ENCODE data around the gene XRRA1. TPM values are rescaled to one million over a fixed set of nuclear protein-coding genes. Genes with fewer than 3 reads are reported as not detected.
"Not testable (repeated sequence)": the region's sequence is repeated elsewhere in the genome, so short reads cannot be mapped to it uniquely, and the experiment has no call there.

XRRA1 gene
- total and polyA plus RNA-seq, 2 of the 4 experiments (the other 2 are of a cell fraction): 5.4 to 6.3 TPM

GRCh38 chr11:74990150-74990549 is 41.3 kb upstream of the XRRA1 start:
- BruUV-seq (replicated peaks); H3K27me3 ChIP-seq (ENCODE audit: control insufficient read depth, insufficient read depth, low read length); H3K18ac ChIP-seq (ENCODE audit: low read depth, low read length); H2AK9ac ChIP-seq (replicated peaks; ENCODE audit: low read depth, low read length, poor library complexity); H3K4me1 ChIP-seq (ENCODE audit: control insufficient read depth, insufficient read depth, low read length); DNase-seq; H3K4me3 ChIP-seq (ENCODE audit: insufficient read depth, low read depth, low read length); ATAC-seq (ENCODE audit: low read depth); H2AK5ac ChIP-seq (ENCODE audit: low read depth, low read length); H3K9ac ChIP-seq (ENCODE audit: low read depth, low read length); H3K36me3 ChIP-seq (ENCODE audit: control insufficient read depth, insufficient read depth, low read length); H4K20me1 ChIP-seq (ENCODE audit: insufficient read depth, low read length); H3K4ac ChIP-seq (ENCODE audit: low read depth, low read length); H2BK20ac ChIP-seq (ENCODE audit: low read depth, low read length); H3K56ac ChIP-seq (ENCODE audit: extremely low read depth, insufficient read depth, low read length); H2BK120ac ChIP-seq (ENCODE audit: low read depth, low read length); H3K23ac ChIP-seq (ENCODE audit: low read depth, low read length); dilution Hi-C loops (cut with HindIII; ENCODE audit: low sequenced_read_pairs, unreplicated experiment); in situ Hi-C loops (cut with MboI; ENCODE audit: low sequenced_read_pairs); H2AFZ ChIP-seq (replicated peaks; ENCODE audit: low read length, poor library complexity); intact Hi-C loops (cut with micrococcal nuclease); H2BK15ac ChIP-seq (ENCODE audit: low read depth, low read length); H3K27ac ChIP-seq (ENCODE audit: insufficient read depth, low read length); H3K9me1 ChIP-seq (ENCODE audit: insufficient read depth, low read length); H4K91ac ChIP-seq (ENCODE audit: insufficient read depth, low read depth, low read length); H2BK5ac ChIP-seq (ENCODE audit: low read depth, low read length, poor library complexity, severe bottlenecking); H3K14ac ChIP-seq (replicated peaks; ENCODE audit: low read depth, low read length); H4K5ac ChIP-seq (ENCODE audit: low read depth, low read length); H3K4me2 ChIP-seq (ENCODE audit: low read depth, low read length); H4K8ac ChIP-seq (ENCODE audit: low read depth in 2 of 2, low read length in 2 of 2); H3K9me3 ChIP-seq (ENCODE audit: control insufficient read depth, insufficient read depth, low read length); CTCF ChIA-PET: not testable (repeated sequence)
- POLR2A ChIA-PET (ENCODE audit: unreplicated experiment): interaction anchor here (0.7 kb wide), 1 partner anchor 868 kb away, joined by 9 read pairs; no protein-coding TSS in a partner anchor
- H3K79me1 ChIP-seq (ENCODE audit: low read depth in 1 of 2, low read length in 2 of 2): peaks cover 10 to 19% of the 10 kb centered on the region in 2 experiments
- no CpG with 5 or more reads among the region's 4 CpGs for WGBS, 2 experiments (ENCODE audit: extremely low coverage in 2 of 2, insufficient read length in 1 of 2)
